WTC11 (cell line): ENCODE results near the gene ANKRD13D. TPM values are rescaled to one million over a fixed set of nuclear protein-coding genes. Genes with fewer than 3 reads are reported as not detected.
A peak's percentile ranks its signal among the peaks of the same experiment; 100 is the strongest.

Experiments
- ATAC-seq: fragments of 200-7000 bp; cut with Tn5 transposase; 2 replicates; pipeline ENCODE4 v1.10.0; 2021; ENCODE audit warnings: mild to moderate bottlenecking, moderate library complexity
- CTCF ChIA-PET: fragments of 300-600 bp; sonication (Branson Sonifier 250); formaldehyde crosslinking; loops from one replicate; lab custom pipeline; 2021; ENCODE audit warnings: antibody characterized with exemption; lab: Charles Lee
- POLR2A ChIA-PET: fragments of 350-600 bp; sonication (Branson Sonifier 250); formaldehyde crosslinking; loops from one replicate; lab custom pipeline; 2021; ENCODE audit warnings: antibody characterized with exemption; lab: Charles Lee
- DNase-seq: peaks from one replicate; pipeline ENCODE4 v3.0.0; 2021; ENCODE audit warnings: low spot score
- H3K27ac Mint-ChIP-seq: 2 replicates; pipeline ENCODE4 v1.8.0; 2021; ENCODE audit warnings: mixed read lengths
- H3K27me3 Mint-ChIP-seq: 2 replicates; pipeline ENCODE4 v1.8.0; 2021; ENCODE audit warnings: low read depth, mild to moderate bottlenecking, moderate library complexity, mixed read lengths
- H3K36me3 Mint-ChIP-seq: 2 replicates; pipeline ENCODE4 v1.8.0; 2021; ENCODE audit warnings: mixed read lengths
- H3K4me1 Mint-ChIP-seq: 2 replicates; pipeline ENCODE4 v1.8.0; 2022; ENCODE audit warnings: mixed read lengths
- H3K4me3 Mint-ChIP-seq: 2 replicates; pipeline ENCODE4 v1.8.0; 2021; ENCODE audit warnings: mild to moderate bottlenecking, moderate library complexity, mixed read lengths
- H3K9me3 Mint-ChIP-seq: 2 replicates; pipeline ENCODE4 v1.8.0; 2021; ENCODE audit warnings: mixed read lengths
- CREB1 ChIP-seq: sonication (generic); formaldehyde crosslinking; IDR thresholded peaks from 2 replicates; pipeline ENCODE4 v1.8.0; 2023; ENCODE audit warnings: mild to moderate bottlenecking, missing genetic modification reagents
- ELF4 ChIP-seq: sonication (generic); formaldehyde crosslinking; IDR thresholded peaks from 2 replicates; pipeline ENCODE4 v1.8.1; 2022; ENCODE audit warnings: low read depth, mild to moderate bottlenecking, moderate library complexity, missing genetic modification reagents
- ETV6 ChIP-seq: sonication (generic); formaldehyde crosslinking; IDR thresholded peaks from 2 replicates; pipeline ENCODE4 v1.8.1; 2022; ENCODE audit warnings: mild to moderate bottlenecking, missing genetic modification reagents
- FOXK1 ChIP-seq: sonication (generic); formaldehyde crosslinking; IDR thresholded peaks from 2 replicates; pipeline ENCODE4 v1.8.0; 2022; ENCODE audit warnings: mild to moderate bottlenecking, moderate library complexity, missing genetic modification reagents
- GRHL2 ChIP-seq: fragments of 250-450 bp; sonication (Bioruptor Pico); IDR thresholded peaks from 2 replicates; pipeline ENCODE4 v1.8.0; 2022; ENCODE audit warnings: mild to moderate bottlenecking, moderate library complexity; ENCODE audit not compliant: insufficient replicate concordance, severe bottlenecking
- HMGA2 ChIP-seq: fragments of 250-450 bp; sonication (Bioruptor Pico); IDR thresholded peaks from 2 replicates; pipeline ENCODE4 v1.4.0; 2021; ENCODE audit warnings: mild to moderate bottlenecking, moderate library complexity
- JAZF1 ChIP-seq: fragments of 250-450 bp; sonication (Bioruptor Pico); IDR thresholded peaks from 2 replicates; pipeline ENCODE4 v1.9.0; 2021; ENCODE audit warnings: moderate library complexity, mild to moderate bottlenecking, inconsistent platforms
- MXD4 ChIP-seq: fragments of 250-450 bp; sonication (Bioruptor Pico); IDR thresholded peaks from 2 replicates; pipeline ENCODE4 v1.8.0; 2021; ENCODE audit warnings: mild to moderate bottlenecking, moderate library complexity, borderline replicate concordance
- MYBL2 ChIP-seq: sonication (generic); formaldehyde crosslinking; IDR thresholded peaks from 2 replicates; pipeline ENCODE4 v1.8.1; 2023; ENCODE audit warnings: mild to moderate bottlenecking, moderate library complexity, missing genetic modification reagents
- NFATC4 ChIP-seq: fragments of 250-450 bp; sonication (Bioruptor Pico); IDR thresholded peaks from 2 replicates; pipeline ENCODE4 v1.9.0; 2021; ENCODE audit warnings: mild to moderate bottlenecking
- PRRX2 ChIP-seq: fragments of 250-450 bp; sonication (Bioruptor Pico); IDR thresholded peaks from 2 replicates; pipeline ENCODE4 v1.8.0; 2021; ENCODE audit warnings: mild to moderate bottlenecking
- TEAD4 ChIP-seq: sonication (generic); formaldehyde crosslinking; IDR thresholded peaks from 2 replicates; pipeline ENCODE4 v1.8.0; 2022; ENCODE audit warnings: mild to moderate bottlenecking, missing genetic modification reagents
- ZNF121 ChIP-seq: sonication (generic); formaldehyde crosslinking; IDR thresholded peaks from 2 replicates; pipeline ENCODE4 v1.8.0; 2023; ENCODE audit warnings: missing genetic modification reagents
- ZNF317 ChIP-seq: sonication (generic); formaldehyde crosslinking; IDR thresholded peaks from 2 replicates; pipeline ENCODE4 v1.8.1; 2023; ENCODE audit warnings: low read depth, mild to moderate bottlenecking, moderate library complexity, missing genetic modification reagents, borderline replicate concordance
- total RNA-seq: library from RNA; stranded (reverse); gene quantifications from 3 replicates; pipeline ENCODE4 v1.2.3, GENCODE V29; 2021
- TF ChIP-seq, protein P1 (sequence below): sonication (generic); formaldehyde crosslinking; IDR thresholded peaks from 2 replicates; pipeline ENCODE4 v1.8.1; 2022; ENCODE audit warnings: low read depth, mild to moderate bottlenecking, moderate library complexity, missing genetic modification reagents, borderline replicate concordance
- TF ChIP-seq, protein P2 (sequence below): sonication (generic); formaldehyde crosslinking; IDR thresholded peaks from 2 replicates; pipeline ENCODE4 v1.8.1; 2022; ENCODE audit warnings: low read depth, missing genetic modification reagents, borderline replicate concordance
- TF ChIP-seq, protein P3 (sequence below): sonication (generic); formaldehyde crosslinking; IDR thresholded peaks from 2 replicates; pipeline ENCODE4 v1.8.1; 2023; ENCODE audit warnings: mild to moderate bottlenecking, missing genetic modification reagents, moderate library complexity
- TF ChIP-seq, protein P4 (sequence below): fragments of 250-450 bp; sonication (Bioruptor Pico); conservative IDR thresholded peaks from 2 replicates; pipeline ENCODE4 v1.9.0; 2021; ENCODE audit warnings: mild to moderate bottlenecking
- TF ChIP-seq, protein P5 (sequence below): sonication (generic); formaldehyde crosslinking; IDR thresholded peaks from 2 replicates; pipeline ENCODE4 v1.8.0; 2022; ENCODE audit warnings: mild to moderate bottlenecking, missing genetic modification reagents
- TF ChIP-seq, protein P6 (sequence below): fragments of 250-450 bp; sonication (Bioruptor Pico); IDR thresholded peaks from 2 replicates; pipeline ENCODE4 v2.1.2; 2022; ENCODE audit warnings: mild to moderate bottlenecking, moderate library complexity
- TF ChIP-seq, protein P7 (sequence below): sonication (generic); formaldehyde crosslinking; conservative IDR thresholded peaks from 2 replicates; pipeline ENCODE4 v1.8.1; 2023; ENCODE audit warnings: mild to moderate bottlenecking, low read depth, missing genetic modification reagents, moderate library complexity
- TF ChIP-seq, protein P8 (sequence below): sonication (generic); formaldehyde crosslinking; IDR thresholded peaks from 2 replicates; pipeline ENCODE4 v1.8.0; 2022; ENCODE audit warnings: missing genetic modification reagents

The ANKRD13D gene
- total RNA-seq, 1 experiment from 2014 or later, result 55.5 TPM

DNA sequence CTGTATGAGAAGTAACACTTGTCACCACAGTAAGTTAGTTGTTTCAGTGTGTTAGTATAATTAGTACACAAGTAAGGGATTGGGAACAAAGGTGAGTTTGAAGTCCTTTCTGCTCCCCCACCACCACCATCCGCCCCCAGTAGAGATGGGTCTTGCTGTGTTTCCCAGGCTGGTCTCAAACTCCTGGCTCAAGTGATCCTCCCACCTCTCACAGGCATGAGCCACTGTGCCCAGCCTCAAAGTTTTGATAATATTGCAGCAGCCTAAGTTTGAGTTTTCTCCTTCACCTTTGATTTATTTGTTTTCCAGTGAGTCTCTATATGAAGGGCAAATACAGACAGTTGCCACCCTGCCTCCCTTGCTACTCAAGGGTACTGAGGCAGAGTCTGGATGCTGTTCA, 46.6 kb upstream of the ANKRD13D start (continued):
- TF ChIP-seq PRRX2 (CRISPR knock-in tag), result no peak
- TF ChIP-seq, protein P1, sequence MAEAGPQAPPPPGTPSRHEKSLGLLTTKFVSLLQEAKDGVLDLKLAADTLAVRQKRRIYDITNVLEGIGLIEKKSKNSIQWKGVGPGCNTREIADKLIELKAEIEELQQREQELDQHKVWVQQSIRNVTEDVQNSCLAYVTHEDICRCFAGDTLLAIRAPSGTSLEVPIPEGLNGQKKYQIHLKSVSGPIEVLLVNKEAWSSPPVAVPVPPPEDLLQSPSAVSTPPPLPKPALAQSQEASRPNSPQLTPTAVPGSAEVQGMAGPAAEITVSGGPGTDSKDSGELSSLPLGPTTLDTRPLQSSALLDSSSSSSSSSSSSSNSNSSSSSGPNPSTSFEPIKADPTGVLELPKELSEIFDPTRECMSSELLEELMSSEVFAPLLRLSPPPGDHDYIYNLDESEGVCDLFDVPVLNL (CRISPR knock-in tag), result no peak
- TF ChIP-seq, protein P2, sequence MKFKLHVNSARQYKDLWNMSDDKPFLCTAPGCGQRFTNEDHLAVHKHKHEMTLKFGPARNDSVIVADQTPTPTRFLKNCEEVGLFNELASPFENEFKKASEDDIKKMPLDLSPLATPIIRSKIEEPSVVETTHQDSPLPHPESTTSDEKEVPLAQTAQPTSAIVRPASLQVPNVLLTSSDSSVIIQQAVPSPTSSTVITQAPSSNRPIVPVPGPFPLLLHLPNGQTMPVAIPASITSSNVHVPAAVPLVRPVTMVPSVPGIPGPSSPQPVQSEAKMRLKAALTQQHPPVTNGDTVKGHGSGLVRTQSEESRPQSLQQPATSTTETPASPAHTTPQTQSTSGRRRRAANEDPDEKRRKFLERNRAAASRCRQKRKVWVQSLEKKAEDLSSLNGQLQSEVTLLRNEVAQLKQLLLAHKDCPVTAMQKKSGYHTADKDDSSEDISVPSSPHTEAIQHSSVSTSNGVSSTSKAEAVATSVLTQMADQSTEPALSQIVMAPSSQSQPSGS (CRISPR knock-in tag), result no peak

DNA sequence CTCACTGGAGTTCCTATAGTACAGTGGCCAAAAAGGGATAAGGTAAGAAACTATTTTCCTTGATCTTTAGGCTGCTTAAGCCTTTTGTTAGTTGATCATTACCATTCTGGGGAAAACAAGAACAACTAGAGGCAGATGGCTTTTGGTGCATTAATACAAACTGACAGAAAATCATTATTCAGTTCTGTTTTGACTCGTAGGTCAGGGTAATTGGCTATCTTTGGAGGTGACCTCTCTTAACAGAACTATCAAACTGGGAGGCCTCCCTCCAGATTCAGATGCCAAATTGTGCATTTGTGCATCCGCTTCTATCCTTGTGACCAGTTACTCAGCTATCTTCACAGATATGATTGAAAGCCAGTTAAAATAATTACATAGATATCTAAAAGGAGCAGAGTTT, 46.1 kb upstream of the ANKRD13D start:
- CTCF ChIA-PET, result no interaction called here
- H3K36me3 Mint-ChIP-seq, result peaks cover 59% of the 10 kb centered on the region
- TF ChIP-seq TEAD4 (CRISPR knock-in tag) (no peak), NFATC4 (CRISPR knock-in tag) (no peak), JAZF1 (CRISPR knock-in tag) (no peak), FOXK1 (CRISPR knock-in tag) (no peak), ETV6 (CRISPR knock-in tag) (no peak), ZNF121 (CRISPR knock-in tag) (no peak), GRHL2 (no peak), ELF4 (no peak), ZNF317 (CRISPR knock-in tag) (no peak), MXD4 (CRISPR knock-in tag) (no peak), HMGA2 (no peak), MYBL2 (CRISPR knock-in tag) (no peak), CREB1 (CRISPR knock-in tag) (no peak)
- TF ChIP-seq, protein P3, sequence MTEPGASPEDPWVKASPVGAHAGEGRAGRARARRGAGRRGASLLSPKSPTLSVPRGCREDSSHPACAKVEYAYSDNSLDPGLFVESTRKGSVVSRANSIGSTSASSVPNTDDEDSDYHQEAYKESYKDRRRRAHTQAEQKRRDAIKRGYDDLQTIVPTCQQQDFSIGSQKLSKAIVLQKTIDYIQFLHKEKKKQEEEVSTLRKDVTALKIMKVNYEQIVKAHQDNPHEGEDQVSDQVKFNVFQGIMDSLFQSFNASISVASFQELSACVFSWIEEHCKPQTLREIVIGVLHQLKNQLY (CRISPR knock-in tag), result no peak
- TF ChIP-seq, protein P4, sequence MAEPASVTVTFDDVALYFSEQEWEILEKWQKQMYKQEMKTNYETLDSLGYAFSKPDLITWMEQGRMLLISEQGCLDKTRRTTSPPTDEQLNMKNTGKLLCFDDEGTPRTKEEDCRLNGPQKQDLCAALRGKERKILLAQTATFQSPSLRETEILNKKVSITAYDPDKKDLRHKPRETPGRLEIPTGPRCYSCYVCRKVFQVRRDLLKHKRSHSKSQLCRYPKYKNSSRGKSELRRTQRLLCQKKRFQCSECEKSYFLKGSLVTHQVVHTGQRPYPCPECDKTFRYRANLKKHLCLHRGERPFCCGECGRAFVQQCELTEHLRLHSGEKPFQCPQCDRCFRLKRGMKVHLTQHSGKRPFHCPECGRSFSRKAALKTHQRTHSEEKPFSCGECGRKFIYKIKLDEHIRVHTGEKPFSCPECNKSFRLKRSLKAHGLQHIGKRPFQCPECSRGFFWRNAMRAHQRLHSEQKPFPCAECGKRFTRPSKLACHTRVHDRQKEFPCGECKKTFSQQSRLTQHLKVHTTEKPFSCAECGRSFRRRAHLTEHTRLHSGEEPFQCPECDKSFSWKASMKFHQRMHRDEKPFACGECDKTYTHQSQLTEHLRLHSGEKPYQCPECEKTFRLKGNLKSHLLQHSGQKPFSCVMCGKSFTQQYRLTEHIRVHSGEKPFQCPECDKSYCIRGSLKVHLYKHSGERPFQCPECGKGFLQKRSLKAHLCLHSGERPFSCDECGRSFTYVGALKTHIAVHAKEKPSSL (CRISPR knock-in tag), result no peak
- TF ChIP-seq, protein P5, sequence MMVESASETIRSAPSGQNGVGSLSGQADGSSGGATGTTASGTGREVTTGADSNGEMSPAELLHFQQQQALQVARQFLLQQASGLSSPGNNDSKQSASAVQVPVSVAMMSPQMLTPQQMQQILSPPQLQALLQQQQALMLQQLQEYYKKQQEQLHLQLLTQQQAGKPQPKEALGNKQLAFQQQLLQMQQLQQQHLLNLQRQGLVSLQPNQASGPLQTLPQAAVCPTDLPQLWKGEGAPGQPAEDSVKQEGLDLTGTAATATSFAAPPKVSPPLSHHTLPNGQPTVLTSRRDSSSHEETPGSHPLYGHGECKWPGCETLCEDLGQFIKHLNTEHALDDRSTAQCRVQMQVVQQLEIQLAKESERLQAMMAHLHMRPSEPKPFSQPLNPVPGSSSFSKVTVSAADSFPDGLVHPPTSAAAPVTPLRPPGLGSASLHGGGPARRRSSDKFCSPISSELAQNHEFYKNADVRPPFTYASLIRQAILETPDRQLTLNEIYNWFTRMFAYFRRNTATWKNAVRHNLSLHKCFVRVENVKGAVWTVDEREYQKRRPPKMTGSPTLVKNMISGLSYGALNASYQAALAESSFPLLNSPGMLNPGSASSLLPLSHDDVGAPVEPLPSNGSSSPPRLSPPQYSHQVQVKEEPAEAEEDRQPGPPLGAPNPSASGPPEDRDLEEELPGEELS (CRISPR knock-in tag), result no peak
- TF ChIP-seq, protein P6, sequence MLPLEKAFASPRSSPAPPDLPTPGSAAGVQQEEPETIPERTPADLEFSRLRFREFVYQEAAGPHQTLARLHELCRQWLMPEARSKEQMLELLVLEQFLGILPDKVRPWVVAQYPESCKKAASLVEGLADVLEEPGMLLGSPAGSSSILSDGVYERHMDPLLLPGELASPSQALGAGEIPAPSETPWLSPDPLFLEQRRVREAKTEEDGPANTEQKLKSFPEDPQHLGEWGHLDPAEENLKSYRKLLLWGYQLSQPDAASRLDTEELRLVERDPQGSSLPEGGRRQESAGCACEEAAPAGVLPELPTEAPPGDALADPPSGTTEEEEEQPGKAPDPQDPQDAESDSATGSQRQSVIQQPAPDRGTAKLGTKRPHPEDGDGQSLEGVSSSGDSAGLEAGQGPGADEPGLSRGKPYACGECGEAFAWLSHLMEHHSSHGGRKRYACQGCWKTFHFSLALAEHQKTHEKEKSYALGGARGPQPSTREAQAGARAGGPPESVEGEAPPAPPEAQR (CRISPR knock-in tag), result no peak
- TF ChIP-seq, protein P7, sequence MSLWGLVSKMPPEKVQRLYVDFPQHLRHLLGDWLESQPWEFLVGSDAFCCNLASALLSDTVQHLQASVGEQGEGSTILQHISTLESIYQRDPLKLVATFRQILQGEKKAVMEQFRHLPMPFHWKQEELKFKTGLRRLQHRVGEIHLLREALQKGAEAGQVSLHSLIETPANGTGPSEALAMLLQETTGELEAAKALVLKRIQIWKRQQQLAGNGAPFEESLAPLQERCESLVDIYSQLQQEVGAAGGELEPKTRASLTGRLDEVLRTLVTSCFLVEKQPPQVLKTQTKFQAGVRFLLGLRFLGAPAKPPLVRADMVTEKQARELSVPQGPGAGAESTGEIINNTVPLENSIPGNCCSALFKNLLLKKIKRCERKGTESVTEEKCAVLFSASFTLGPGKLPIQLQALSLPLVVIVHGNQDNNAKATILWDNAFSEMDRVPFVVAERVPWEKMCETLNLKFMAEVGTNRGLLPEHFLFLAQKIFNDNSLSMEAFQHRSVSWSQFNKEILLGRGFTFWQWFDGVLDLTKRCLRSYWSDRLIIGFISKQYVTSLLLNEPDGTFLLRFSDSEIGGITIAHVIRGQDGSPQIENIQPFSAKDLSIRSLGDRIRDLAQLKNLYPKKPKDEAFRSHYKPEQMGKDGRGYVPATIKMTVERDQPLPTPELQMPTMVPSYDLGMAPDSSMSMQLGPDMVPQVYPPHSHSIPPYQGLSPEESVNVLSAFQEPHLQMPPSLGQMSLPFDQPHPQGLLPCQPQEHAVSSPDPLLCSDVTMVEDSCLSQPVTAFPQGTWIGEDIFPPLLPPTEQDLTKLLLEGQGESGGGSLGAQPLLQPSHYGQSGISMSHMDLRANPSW (CRISPR knock-in tag), result no peak
- TF ChIP-seq, protein P8, sequence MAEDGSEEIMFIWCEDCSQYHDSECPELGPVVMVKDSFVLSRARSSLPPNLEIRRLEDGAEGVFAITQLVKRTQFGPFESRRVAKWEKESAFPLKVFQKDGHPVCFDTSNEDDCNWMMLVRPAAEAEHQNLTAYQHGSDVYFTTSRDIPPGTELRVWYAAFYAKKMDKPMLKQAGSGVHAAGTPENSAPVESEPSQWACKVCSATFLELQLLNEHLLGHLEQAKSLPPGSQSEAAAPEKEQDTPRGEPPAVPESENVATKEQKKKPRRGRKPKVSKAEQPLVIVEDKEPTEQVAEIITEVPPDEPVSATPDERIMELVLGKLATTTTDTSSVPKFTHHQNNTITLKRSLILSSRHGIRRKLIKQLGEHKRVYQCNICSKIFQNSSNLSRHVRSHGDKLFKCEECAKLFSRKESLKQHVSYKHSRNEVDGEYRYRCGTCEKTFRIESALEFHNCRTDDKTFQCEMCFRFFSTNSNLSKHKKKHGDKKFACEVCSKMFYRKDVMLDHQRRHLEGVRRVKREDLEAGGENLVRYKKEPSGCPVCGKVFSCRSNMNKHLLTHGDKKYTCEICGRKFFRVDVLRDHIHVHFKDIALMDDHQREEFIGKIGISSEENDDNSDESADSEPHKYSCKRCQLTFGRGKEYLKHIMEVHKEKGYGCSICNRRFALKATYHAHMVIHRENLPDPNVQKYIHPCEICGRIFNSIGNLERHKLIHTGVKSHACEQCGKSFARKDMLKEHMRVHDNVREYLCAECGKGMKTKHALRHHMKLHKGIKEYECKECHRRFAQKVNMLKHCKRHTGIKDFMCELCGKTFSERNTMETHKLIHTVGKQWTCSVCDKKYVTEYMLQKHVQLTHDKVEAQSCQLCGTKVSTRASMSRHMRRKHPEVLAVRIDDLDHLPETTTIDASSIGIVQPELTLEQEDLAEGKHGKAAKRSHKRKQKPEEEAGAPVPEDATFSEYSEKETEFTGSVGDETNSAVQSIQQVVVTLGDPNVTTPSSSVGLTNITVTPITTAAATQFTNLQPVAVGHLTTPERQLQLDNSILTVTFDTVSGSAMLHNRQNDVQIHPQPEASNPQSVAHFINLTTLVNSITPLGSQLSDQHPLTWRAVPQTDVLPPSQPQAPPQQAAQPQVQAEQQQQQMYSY (CRISPR knock-in tag), result no peak
- TF ChIP-seq, all 79 proteins: peak for 0
- ATAC-seq, result no peak
- H3K27me3 Mint-ChIP-seq, result no peaks in the 10 kb centered on the region
- peak overlapping the region; percentile 80; the same call in 1 of the 2 replicates for H3K27ac Mint-ChIP-seq
- no peak overlapping the region for H3K4me3 Mint-ChIP-seq
- POLR2A ChIA-PET, result no interaction called here
- H3K4me1 Mint-ChIP-seq, result peaks cover 34% of the 10 kb centered on the region
- no peak for DNase-seq
- H3K9me3 Mint-ChIP-seq, result no peaks in the 10 kb centered on the region
